HL-60 (cell line): ENCODE results near the gene SERTM2.

Experiments
- DNase-seq, 2 experiments: peaks; one replicate each; pipeline ENCODE4 v3.0.0-alpha.2; 2010 to 2020; ENCODE audit warnings: low read depth in 1 of 2, low spot score in 1 of 2
- H3K27ac ChIP-seq: fragments of 250-450 bp; sonication (Bioruptor Pico); replicated peaks from 2 replicates; pipeline ENCODE4 v1.5.1; 2020; ENCODE audit warnings: mild to moderate bottlenecking, moderate library complexity
- H3K27me3 ChIP-seq: fragments of 250-450 bp; sonication (Bioruptor Pico); 2 replicates; pipeline ENCODE4 v1.5.1; 2021; ENCODE audit warnings: mild to moderate bottlenecking, moderate library complexity; ENCODE audit not compliant: insufficient read depth, poor library complexity, severe bottlenecking
- H3K4me3 ChIP-seq: replicated peaks from 2 replicates; pipeline ENCODE4 v1.5.1; 2011; ENCODE audit warnings: mild to moderate bottlenecking, control low read depth, low read length; ENCODE audit not compliant: insufficient read depth
- CTCF ChIP-seq: IDR thresholded peaks from one replicate; pipeline ENCODE4 v1.5.1; 2011; ENCODE audit warnings: low read length, control low read depth, inconsistent platforms; ENCODE audit not compliant: insufficient read depth
- GABPA ChIP-seq: IDR thresholded peaks from 2 replicates; pipeline ENCODE4 v1.6.1; 2012; ENCODE audit warnings: low read depth
- POLR2AphosphoS5 ChIP-seq: IDR thresholded peaks from 2 replicates; pipeline ENCODE4 v1.6.1; 2012; ENCODE audit warnings: low read depth
- REST ChIP-seq: IDR thresholded peaks from 2 replicates; pipeline ENCODE4 v1.6.1; 2012; ENCODE audit warnings: low read depth; ENCODE audit not compliant: insufficient replicate concordance
- SPI1 ChIP-seq: IDR thresholded peaks from 2 replicates; pipeline ENCODE4 v1.6.1; 2012; ENCODE audit warnings: low read depth, mild to moderate bottlenecking, borderline replicate concordance

SERTM2 gene

GRCh38 chrX:111498538-111499103, 12.8 kb upstream of the SERTM2 start:
- no peak for DNase-seq
- no peak overlapping the region for H3K27ac ChIP-seq
- H3K4me3 ChIP-seq = no peak overlapping the region
- TF ChIP-seq GABPA (no peak), REST (no peak)
- H3K27me3 ChIP-seq = no peaks in the 10 kb centered on the region

- H3K27me3 ChIP-seq = no peaks in the 10 kb centered on the region
- no peak overlapping the region for H3K4me3 ChIP-seq
- H3K27ac ChIP-seq = no peak overlapping the region
- TF ChIP-seq CTCF (no peak), GABPA (no peak), REST (no peak), POLR2AphosphoS5 (no peak), SPI1 (no peak)
- no peak for DNase-seq
These were observed 7.9 kb upstream of the SERTM2 start for GRCh38 chrX:111503485-111503993.

GRCh38 chrX:111504941-111505340, 6.5 kb upstream of the SERTM2 start:
- TF ChIP-seq POLR2AphosphoS5 (no peak), CTCF (no peak), SPI1 (peak; percentile 49; the same call in 1 of the 2 replicates)
- H3K27ac ChIP-seq = no peak overlapping the region
- H3K4me3 ChIP-seq = no peak overlapping the region
- H3K27me3 ChIP-seq = no peaks in the 10 kb centered on the region
- peak in 1 of 2 experiments; percentile 9 for DNase-seq

GRCh38 chrX:111505783-111506182, 5.7 kb upstream of the SERTM2 start:
- no peak for DNase-seq
- Histone ChIP-seq H3K4me3 (no peak overlapping the region), H3K27ac (no peak overlapping the region), H3K27me3 (no peaks in the 10 kb centered on the region)
- TF ChIP-seq CTCF (no peak), GABPA (no peak), POLR2AphosphoS5 (no peak), REST (no peak), SPI1 (no peak)
